Liver (tissue), 3 donors: Measurements from ENCODE around the gene GUCA2A.

Source experiments
- EGR1 ChIP-seq, 2 donors: IDR thresholded peaks; 2 replicates each; pipeline ENCODE4 v1.6.1; 2016 to 2018; ENCODE audit warnings: antibody characterized with exemption in 2 of 2, low read depth in 2 of 2
- GABPA ChIP-seq, 2 donors: IDR thresholded peaks in 1 of 2; conservative IDR thresholded peaks in 1 of 2; 2 replicates each; pipeline ENCODE4 v1.6.1; 2016; ENCODE audit warnings: antibody characterized with exemption in 2 of 2, mild to moderate bottlenecking in 1 of 2, moderate library complexity in 1 of 2
- HNF4G ChIP-seq: IDR thresholded peaks from 2 replicates; pipeline ENCODE4 v1.6.1; 2016; ENCODE audit warnings: antibody characterized with exemption
- RAD21 ChIP-seq, 2 donors: IDR thresholded peaks; 2 replicates each; pipeline ENCODE4 v1.6.1; 2016; ENCODE audit warnings: antibody characterized with exemption in 2 of 2, mild to moderate bottlenecking in 2 of 2
- TF ChIP-seq, protein P1 (sequence below): fragments of 150-350 bp; IDR thresholded peaks from 2 replicates; pipeline ENCODE4 v1.5.1; 2017; ENCODE audit warnings: improper control_type of control experiment, low read depth, low read length; ENCODE audit not compliant: missing input control
- donor health status: healthy.
- donor health status: healthy.

DNA sequence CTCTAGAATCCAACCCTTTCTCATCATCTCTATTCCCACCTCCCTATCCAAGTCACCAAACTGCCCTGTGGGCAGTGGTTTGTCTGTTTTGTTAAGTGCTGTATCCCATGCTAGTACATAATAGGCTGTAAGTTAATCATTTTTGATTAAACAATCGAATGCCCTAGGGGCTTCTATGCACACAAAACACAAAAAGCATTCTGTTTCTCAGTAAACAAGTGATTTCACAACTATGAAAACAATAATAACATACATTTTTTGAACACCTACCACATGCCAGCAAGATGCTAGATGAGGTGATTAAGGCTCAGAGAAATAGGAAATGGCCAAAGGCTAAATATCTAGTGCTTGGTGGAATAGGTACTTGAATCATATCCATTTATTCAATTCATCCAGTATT is 16.4 kb downstream of the GUCA2A start:
- TF ChIP-seq, protein P1, sequence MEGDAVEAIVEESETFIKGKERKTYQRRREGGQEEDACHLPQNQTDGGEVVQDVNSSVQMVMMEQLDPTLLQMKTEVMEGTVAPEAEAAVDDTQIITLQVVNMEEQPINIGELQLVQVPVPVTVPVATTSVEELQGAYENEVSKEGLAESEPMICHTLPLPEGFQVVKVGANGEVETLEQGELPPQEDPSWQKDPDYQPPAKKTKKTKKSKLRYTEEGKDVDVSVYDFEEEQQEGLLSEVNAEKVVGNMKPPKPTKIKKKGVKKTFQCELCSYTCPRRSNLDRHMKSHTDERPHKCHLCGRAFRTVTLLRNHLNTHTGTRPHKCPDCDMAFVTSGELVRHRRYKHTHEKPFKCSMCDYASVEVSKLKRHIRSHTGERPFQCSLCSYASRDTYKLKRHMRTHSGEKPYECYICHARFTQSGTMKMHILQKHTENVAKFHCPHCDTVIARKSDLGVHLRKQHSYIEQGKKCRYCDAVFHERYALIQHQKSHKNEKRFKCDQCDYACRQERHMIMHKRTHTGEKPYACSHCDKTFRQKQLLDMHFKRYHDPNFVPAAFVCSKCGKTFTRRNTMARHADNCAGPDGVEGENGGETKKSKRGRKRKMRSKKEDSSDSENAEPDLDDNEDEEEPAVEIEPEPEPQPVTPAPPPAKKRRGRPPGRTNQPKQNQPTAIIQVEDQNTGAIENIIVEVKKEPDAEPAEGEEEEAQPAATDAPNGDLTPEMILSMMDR, result no peak
- TF ChIP-seq HNF4G (no peak), GABPA (IDR thresholded peaks at IDR 0.05 in 1 of 2, conservative IDR thresholded peaks at IDR 0.05 in 1 of 2) (no peak), EGR1 (IDR thresholded peaks at IDR 0.05; ENCODE audit: low read depth in 2 of 2) (no peak), RAD21 (IDR thresholded peaks at IDR 0.05) (no peak)
